AG09319 (cell line): ENCODE results near the gene TNPO1.

Experiments used
- DNase-seq: peaks from one replicate; pipeline ENCODE4 v3.0.0-alpha.2; 2010; ENCODE audit warnings: low read depth; ENCODE audit errors: extremely low read depth
- CTCF ChIP-seq: IDR thresholded peaks from 2 replicates; pipeline ENCODE4 v1.5.1; 2011; ENCODE audit warnings: low read depth, mild to moderate bottlenecking, inconsistent platforms, low read length, moderate library complexity

TNPO1 gene

GRCh38 chr5:72940082-72940481 is 123.6 kb downstream of the TNPO1 start:
- no peak for DNase-seq
- TF ChIP-seq CTCF: no peak

GRCh38 chr5:72943307-72943706 is 126.8 kb downstream of the TNPO1 start:
- DNase-seq: no peak
- no peak for TF ChIP-seq CTCF

- DNase-seq: no peak
- no peak for TF ChIP-seq CTCF
Observed at GRCh38 chr5:72947498-72947897, 131.0 kb downstream of the TNPO1 start.

- DNase-seq: no peak
- TF ChIP-seq CTCF: no peak
Observed at GRCh38 chr5:72949481-72949880, 133.0 kb downstream of the TNPO1 start.

GRCh38 chr5:72951671-72952468 is 135.4 kb downstream of the TNPO1 start:
- no peak for DNase-seq

GRCh38 chr5:72954389-72954788 is 137.9 kb downstream of the TNPO1 start:
- DNase-seq: no peak
- no peak for TF ChIP-seq CTCF

More at GRCh38 chr5:72951671-72952468, 135.4 kb downstream of the TNPO1 start:
- no peak for TF ChIP-seq CTCF

- TF ChIP-seq CTCF: no peak
- DNase-seq: no peak
Observed at GRCh38 chr5:72955143-72955767, 138.8 kb downstream of the TNPO1 start.
